GM21619 (cell line): ENCODE measurements around the gene FLYWCH1.
"Not testable (repeated sequence)": the region's sequence is repeated elsewhere in the genome, so short reads cannot be mapped to it uniquely, and the experiment has no call there.

Source experiments
- ATAC-seq: cut with Tn5 transposase; IDR thresholded peaks from one replicate; pipeline ENCODE4 v1.9.1; 2021; ENCODE audit not compliant: unreplicated experiment

The FLYWCH1 gene

DNA sequence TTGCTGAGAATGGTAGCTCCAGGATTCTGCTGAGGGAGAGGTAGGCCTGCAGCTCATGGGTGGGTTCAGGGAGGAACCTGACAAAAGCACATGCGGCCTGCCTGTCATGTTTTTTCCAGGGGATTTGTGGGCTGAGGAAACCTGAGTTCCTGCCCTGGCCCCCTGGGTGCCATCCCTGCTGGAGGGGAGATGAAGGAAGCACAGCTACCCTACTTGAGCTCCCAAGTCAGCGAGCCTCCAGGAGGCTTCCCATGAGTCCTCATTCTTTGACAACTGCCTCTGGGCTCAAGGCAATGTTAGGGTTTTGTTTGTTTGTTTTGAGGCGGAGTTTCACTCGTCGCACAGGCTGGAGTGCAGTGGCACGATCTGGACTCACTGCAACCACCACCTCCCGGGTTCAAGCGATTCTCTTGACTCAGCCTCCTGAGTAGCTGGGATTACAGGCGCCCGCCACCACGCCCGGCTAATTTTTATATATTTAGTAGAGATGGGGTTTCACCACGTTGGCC is 12.1 kb upstream of the FLYWCH1 start:
- no peak for ATAC-seq

DNA sequence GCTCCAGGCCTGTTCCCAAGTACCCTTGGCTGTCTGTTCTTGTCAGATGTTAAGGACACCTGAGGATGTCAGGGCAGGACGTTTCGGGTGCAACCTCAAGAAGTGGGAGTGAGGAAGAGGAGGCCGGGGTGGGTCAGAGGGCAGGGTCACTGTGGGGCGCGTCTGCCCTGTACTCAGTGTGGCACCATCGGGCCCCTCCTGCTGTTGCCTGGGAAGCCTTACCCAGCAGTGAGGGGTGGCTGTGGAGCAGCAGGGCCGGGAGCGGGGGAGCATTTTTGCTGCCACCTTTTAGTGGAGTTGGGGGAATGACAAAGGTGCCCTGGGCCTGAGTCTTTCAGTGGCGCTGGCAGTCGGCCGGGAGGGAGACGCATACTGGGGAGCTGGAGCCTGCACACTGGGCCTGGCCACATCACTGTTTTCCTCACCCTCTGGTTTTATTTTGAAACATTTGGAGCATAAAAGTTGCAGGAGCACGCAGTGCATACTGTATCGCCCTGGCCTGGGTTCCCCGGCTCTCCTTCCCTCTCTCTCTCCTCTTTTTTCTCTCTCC is 11.1 kb upstream of the FLYWCH1 start:
- no peak for ATAC-seq

DNA sequence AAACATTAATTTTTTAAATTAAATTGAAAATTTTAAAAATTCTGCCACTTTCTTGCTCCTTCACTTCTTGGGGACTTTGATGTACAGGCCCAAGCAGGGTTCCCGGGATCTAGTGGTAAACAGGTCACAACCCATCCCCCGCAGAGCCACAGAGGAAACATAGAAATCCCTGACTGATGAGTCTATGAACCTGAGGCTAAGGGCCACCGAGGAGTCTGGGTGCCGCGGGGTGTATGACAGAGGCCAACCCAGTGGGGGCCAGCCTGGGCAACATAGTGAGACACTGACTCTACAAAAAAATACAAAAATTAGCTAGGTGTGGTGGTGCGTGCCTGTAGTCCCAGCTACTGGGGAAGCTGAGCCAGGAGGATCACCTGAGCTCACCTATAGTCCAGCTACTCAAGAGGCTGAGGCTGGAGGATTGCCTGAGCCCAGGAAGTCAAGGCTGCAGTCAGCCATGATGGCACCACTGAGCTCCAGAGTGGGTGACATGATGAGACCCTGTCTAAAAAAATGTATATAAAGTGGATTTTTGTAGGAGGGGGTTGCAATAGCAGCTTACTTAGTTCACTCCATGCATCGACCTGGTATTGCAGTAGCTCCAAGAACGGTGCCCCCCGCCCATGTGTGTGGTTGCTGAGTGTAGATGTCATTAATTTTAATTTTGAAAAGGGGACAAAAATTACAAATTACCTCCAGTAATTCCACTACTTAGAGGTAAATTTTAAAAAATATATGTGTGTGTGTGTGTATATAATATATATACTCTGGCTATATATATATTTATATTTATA is 9.2 kb upstream of the FLYWCH1 start:
- ATAC-seq = no peak

DNA sequence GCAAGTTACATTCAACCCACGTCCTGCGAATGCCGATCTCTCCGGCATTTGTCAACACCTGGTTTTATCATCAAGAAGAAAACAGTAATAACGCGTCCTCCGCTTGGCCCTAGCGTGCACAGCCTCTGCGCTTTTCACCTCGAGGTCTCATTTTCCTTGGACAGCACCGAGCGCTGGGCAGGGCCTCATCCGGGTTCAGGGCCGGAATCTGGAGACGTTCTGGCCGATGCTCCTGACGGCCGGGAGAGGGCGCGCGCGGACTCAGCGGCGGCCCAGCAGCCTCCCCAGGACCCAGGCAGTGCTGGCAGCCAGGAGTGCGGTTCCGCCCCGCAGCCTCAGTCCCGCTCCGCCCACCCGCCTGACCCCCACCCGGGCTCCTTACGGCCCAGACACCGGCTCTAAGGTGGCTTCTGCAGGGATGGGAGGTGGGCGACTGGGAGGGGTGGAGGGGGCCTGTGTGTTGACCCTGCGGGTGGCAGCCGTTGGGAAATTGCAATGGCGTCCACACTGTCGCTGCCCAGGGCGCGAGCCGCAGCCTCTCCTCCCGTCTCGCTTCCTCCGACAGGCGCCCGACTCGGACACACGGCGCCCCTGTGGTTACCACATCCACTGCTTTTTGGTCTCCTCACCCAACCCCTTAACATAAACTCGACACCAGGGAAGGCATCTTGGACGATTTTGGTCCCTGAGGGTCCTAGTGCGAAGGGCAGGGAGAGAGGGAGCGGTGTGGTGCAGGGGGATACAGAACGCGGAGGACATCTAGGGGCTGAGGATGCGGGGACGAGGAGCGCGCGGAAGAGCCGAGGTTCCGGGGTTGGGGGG is 7.4 kb upstream of the FLYWCH1 start:
- peak; percentile 36 for ATAC-seq

DNA sequence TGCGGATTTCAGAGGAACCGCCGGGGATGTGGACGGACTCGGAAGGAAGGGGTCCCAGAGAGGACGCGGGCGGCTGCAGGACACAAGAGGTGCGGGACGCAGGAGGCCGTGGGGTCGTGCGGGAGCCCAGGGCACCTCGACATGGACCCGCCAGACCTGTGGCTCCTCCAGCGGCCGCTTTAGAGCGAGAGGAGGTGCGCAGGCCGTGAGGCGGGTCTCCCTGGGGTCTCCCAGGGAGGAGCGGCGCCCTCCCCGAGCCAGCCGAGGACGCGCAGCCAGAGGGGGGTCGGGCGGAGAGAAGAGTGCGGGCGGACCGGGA is 6.8 kb upstream of the FLYWCH1 start:
- ATAC-seq = peak; percentile 11

DNA sequence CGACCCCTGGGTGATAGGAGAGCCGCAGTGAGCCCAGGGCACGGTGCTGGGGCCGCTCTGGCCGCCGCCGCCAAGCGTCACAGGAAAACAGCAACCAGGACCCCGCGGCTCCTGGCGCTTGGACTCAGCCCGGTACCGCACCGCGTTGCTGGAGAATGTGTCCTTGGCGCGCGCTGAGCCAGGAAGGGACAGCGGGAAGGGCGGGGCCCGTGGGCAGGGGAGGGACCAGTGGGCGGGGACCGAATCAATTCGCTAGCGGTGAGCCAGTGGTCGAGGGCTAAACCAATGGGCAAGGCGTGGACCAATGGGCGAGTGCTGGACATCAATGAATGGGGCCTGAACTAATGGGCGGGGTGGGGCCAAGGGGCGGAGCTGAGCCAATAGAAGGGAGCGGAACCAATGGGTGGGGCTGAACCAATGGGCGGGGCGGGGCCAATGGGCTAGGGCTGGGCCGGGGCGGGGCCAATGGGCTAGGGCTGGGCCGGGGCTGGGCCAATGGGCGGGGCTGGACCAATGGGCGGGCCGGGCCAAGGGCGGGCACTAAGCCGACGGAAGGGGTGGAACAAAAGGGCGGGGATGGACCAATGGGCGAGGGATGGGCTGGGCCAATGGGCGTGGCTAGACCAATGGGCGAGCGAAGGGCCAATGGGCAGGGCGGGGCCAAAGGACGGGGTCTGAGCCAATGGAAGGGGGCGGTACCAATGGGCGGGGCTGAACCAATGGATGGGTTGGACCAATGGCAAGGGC is 6.3 kb upstream of the FLYWCH1 start:
- peak; percentile 71 for ATAC-seq

DNA sequence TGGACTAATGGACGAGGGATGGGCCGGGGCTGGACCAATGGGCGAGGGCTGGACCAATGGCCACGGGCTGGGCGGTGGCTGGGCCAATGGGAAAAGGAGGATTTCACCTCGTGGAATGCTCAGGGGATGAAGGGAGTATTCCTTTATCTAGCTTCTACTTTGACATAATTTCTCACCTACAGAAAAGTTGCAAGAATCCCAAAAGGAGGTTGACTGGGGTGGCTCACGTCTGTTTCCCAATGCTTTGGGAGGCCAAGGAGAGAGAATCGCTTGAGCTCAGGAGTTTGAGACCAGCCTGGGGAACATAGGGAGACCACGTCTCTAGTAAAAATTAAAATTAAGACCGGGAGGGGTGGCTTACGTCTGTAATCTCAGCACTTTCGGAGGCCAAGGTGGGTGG is 5.7 kb upstream of the FLYWCH1 start:
- ATAC-seq = no peak

DNA sequence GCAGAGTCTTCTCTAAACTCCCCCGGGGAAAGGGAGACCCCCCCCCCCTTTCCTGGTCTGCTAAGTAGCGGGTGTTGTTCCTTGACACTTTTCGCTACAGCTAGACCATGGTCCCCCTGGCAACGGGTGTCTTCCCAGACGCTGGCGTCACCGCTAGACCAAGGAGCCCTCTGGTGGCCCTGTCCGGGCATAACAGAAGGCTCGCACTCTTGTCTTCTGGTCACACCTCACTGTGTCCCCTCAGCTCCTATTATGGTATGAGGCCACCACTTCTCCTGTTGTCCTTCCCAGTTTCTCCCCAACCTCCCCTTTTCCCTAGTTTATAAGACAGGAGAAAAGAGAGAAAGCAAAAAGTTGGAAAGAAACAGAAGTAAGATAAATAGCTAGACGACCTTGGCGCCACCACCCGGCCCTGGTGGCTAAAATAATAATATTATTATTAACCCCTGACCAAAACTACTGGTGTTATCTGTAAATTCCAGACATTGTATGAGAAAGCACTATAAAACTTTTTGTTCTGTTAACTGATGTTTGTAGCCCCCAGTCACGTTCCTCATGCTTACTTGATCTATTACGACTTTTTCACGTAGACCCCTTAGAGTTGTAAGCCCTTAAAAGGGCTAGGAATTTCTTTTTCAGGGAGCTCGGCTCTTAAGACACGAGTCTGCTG is 4.5 kb upstream of the FLYWCH1 start:
- not testable (repeated sequence) for ATAC-seq

DNA sequence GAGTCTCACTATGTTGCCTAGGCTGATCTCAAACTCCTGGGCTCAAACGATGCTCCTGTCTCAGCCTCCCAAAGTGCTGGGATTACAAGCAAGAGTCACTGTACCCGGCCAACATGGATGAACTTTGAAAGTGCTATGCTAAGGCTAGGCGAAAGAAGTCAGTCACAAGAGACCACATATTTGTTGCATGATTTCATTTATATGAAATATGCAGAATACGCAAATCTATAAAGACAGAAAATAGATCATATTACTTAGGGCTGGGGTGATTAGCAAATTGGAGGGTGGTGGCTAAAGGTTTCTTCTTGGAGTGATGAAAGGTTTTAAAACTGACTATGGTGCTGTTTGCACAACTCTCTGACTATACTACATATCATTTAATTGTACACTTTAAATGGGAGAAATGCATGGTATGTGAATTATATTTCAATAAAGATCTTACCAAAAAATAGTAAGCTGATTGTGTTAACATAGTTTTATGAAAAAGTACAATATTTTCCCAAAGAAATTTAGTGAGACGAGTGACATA is 1.2 kb upstream of the FLYWCH1 start:
- ATAC-seq = no peak

DNA sequence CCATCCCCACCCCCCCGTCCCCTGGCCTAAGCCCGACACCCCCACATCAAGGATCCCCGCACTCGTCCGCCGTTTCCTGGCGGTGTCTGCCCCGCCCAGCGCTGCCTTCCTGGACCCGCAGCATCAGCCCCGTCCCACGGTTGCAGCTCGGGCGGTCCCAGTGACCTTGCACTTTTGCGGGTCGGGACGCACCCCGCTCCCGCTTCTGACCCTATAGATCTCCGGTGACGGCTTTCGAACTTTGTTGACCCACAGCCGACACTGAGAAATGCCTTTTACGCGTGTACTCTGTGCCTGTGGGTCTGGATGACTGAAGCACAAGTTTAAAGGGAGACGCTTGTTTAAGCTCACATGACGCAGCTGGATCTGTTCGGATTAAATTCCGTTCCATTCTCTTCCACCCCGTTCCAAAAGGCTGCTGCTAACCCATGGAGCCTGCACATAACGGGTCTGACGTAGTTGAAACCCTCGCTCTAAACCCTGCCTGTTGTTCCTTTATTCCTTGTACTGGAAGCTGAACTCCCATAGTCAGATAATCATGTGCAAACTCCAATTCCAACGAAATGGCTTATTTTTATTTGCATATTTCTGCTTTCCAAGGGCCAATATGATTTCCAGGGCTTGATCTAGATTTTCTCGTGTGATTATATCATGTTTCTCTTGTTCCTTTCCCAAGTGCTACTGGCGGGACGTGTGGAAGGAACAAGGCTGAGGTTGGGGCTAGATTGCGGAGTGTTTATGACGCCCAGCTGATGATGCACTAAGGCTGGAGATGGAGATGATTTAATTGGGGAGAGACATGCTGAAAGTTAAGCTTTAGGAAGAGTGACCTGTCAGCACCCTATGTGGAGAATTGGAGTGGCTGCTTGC is 834 bp downstream of the FLYWCH1 start:
- no peak for ATAC-seq

DNA sequence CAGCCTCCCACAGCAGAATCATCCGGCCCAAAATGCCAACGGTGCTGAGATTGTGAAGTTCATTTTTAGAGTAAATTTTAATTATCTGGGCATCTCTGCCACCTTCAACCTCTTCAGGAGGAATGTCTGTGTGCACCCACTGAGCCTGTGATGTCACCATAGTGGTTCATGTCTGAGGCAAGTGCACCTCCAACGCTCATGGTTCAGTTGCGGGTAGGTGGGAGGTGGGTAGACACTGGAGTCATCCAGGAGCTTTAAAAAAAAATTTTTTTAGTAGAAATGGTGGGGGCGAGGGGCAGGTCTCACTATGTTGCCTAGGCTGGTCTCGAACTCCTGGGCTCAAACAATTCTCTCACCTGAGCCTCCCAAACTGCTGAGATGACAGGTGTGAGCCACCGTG is 1.9 kb downstream of the FLYWCH1 start:
- no peak for ATAC-seq

DNA sequence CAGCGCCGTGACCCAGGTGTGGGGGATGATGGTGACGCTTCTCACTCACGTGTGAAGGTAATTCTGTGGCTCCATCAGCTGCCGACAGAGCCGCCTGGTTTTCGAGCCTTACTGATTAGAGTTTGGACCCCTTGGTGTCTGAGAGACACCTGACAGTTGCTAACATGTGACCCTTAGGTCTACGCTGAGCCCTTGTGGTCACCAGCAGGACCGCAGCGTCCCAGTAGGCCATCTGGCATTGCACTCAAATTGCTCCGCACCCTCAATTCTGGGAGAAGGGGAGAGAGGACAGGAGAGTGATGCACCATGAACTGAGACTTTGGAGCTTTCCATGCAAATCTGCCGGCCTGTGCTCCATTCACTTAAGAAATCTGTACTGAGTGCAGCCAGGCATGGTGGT is 2.5 kb downstream of the FLYWCH1 start:
- no peak for ATAC-seq

DNA sequence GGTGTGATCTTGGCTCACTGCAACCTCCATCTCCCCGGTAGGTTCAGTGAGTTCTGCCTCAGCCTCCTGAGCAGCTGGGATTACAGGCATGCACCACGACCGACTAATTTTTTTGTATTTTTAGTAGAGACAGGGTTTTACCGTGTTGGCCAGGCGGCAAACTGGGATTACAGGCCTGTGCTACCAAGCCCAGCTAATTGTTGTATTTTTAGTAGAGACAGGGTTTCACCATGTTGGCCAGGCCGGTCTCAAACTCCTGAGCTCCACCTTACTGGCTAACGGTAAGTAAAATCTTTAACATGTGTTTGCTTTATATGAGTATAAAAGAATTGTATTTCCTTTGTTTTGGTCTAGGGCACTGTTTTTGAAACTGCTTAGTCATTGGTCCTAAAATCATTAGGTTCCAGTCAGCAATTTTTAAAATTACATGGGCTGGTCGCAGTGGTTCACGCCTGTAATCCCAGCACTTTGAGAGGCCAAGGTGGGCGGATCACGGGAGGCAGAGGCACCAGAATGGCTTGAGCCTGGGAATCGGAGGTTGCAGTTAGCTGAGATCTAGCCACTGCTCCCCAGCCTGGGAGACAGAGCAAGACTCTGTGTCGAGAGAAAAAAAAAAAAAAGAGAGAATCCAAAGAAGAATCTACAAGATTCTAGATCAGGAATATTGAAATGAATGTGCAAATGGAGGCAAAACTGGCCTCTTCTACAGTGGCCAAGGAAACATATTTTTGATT is 3.6 kb downstream of the FLYWCH1 start:
- no peak for ATAC-seq

DNA sequence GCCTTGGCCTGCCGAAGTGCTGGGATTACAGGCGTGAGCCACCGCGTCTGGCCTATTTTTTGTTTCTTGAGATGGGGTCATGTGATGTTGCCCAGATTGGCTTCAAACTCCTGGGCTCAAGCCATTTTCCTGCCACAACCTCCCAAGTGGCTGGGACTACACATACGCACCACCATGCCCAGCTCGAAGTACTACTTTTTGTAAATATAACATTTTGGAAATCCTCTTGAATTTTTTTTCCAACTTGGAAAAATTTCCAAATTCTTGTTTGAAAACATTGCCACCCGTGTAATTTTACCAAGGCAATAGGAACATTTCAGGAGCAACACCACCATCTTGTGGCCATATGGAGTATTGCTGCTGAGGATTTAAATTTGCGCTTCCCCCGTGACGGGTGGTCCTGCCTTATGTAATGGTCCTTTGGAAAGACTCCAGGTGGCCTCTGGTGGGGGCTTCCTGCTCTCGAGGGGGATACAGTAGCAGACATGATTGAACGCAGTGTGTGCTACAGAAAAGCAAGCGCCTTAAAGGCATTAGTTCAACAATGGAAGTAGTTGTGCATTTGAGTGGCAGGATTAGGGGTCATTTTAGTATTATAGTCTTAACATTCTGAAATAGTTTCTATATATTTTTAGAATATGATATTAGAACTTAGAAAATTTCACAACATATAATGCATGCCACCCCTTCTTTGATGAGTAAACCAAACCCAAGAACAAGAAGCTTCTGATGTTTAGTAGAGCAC is 8.0 kb downstream of the FLYWCH1 start:
- no peak for ATAC-seq

DNA sequence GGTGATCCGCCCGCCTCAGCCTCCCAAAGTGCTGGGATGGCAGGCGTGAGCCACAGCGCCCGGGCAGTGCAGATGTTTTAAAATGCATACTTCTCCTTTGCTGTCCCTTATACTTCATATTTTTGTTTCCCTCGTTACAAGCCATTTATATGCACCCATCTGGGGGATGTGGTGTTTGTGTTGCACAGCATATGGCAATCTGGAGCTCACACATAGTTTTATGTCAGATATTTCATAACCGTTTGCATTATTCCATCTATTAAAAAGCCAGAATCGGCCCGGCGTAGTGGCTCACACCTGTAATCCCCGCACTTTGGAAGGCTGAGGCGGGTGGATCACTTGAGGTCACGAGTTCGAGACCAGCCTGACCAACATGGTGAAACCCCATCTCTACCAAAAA is 11.8 kb downstream of the FLYWCH1 start:
- no peak for ATAC-seq

DNA sequence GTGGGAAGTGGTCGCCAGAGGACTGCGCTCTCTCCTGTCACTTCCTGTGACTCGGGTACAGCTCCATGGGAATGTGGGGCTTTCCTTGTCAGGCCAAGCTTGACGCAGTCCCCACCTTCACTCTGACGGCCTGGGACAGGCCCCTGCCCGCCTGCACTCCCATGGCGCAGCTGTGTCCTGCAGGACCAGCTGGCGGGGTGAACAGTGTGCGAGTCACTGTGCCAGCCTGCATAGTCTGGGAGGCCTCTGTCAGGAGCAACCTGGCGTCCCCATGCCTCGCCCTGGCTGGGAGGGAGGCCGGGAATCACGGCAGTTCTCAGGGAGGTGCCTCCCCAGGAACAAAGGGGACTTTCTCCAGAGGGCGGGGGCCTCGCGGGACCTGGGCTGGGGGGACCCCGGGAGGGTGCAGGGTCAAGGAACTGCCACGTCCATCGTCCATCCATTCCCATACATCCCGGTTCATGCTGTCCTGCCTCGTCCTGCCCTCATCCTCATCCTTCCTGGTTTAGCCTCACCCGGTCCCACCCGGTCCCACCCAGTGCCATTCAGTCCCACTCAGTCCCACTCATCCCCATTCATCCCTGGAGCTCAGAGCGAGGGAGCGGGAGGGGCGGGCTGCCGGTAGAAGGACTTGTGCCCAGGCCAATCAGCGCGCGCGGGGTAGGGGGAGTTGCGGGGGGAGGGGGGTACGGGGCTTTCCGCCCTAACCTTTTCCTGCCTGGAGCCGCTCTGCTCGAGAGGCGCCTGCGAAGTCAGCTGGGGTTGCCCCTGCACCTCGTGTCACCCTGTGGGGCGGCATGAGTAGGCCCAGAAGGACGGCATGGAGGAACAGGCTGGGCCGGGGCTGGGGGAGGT is 13.4 kb downstream of the FLYWCH1 start:
- ATAC-seq = no peak

DNA sequence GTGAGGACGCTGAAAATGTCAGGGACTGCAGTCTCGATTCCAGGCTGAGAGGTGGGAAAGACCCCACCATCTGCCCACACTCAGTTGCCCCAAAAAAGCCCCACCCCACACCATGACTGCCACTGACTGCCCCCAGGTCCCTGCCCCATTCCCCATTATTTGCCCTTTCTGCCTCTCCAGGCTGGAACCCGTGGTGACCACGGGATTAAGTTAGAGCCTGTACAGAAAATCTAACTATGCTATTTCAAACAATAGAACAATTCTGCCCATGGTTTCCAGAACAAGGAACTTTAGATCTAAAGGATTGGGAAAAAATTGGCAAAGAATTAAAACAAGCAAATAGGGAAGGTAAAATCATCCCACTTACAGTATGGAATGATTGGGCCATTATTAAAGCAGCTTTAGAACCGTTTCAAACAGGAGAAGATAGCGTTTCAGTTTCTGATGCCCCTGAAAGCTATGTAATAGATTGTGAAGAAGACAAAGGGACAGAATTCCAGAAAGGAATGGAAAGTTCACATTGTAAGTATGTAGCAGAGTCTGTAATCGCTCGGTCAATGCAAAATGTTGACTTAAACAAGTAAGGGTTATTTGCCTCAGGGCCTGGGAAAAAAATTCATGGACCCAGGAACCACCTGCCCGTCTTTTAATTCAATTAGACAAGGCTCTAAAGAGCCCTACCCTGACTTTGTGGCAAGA is 14.4 kb downstream of the FLYWCH1 start:
- ATAC-seq = no peak
